ENCODE data around the gene KDM4C.

GRCh38 chr9:7001571-7001970, 243.8 kb downstream of the KDM4C start:
- TF ChIP-seq, protein P1, sequence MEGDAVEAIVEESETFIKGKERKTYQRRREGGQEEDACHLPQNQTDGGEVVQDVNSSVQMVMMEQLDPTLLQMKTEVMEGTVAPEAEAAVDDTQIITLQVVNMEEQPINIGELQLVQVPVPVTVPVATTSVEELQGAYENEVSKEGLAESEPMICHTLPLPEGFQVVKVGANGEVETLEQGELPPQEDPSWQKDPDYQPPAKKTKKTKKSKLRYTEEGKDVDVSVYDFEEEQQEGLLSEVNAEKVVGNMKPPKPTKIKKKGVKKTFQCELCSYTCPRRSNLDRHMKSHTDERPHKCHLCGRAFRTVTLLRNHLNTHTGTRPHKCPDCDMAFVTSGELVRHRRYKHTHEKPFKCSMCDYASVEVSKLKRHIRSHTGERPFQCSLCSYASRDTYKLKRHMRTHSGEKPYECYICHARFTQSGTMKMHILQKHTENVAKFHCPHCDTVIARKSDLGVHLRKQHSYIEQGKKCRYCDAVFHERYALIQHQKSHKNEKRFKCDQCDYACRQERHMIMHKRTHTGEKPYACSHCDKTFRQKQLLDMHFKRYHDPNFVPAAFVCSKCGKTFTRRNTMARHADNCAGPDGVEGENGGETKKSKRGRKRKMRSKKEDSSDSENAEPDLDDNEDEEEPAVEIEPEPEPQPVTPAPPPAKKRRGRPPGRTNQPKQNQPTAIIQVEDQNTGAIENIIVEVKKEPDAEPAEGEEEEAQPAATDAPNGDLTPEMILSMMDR (IDR thresholded peaks at IDR 0.05) = no peak
- no peak for TF ChIP-seq REST (IDR thresholded peaks at IDR 0.05; ENCODE audit: insufficient read depth in 1 of 2, low read depth in 2 of 2, low read length in 1 of 2)
